Astrocyte (in vitro differentiated cells and primary cell): ENCODE results near the gene SEC62.

ENCODE experiments used
- EZH2 ChIP-seq: IDR thresholded peaks from 2 replicates; pipeline ENCODE4 v1.6.1; 2012; ENCODE audit warnings: mild to moderate bottlenecking, low read length, inconsistent platforms; ENCODE audit not compliant: insufficient read depth
- TF ChIP-seq, protein P1 (sequence below): IDR thresholded peaks from 2 replicates; pipeline ENCODE4 v1.5.1; 2011; ENCODE audit warnings: low read depth, mild to moderate bottlenecking, inconsistent platforms, low read length, moderate library complexity; ENCODE audit not compliant: insufficient read depth

- TF ChIP-seq, protein P1, sequence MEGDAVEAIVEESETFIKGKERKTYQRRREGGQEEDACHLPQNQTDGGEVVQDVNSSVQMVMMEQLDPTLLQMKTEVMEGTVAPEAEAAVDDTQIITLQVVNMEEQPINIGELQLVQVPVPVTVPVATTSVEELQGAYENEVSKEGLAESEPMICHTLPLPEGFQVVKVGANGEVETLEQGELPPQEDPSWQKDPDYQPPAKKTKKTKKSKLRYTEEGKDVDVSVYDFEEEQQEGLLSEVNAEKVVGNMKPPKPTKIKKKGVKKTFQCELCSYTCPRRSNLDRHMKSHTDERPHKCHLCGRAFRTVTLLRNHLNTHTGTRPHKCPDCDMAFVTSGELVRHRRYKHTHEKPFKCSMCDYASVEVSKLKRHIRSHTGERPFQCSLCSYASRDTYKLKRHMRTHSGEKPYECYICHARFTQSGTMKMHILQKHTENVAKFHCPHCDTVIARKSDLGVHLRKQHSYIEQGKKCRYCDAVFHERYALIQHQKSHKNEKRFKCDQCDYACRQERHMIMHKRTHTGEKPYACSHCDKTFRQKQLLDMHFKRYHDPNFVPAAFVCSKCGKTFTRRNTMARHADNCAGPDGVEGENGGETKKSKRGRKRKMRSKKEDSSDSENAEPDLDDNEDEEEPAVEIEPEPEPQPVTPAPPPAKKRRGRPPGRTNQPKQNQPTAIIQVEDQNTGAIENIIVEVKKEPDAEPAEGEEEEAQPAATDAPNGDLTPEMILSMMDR, result no peak
- TF ChIP-seq EZH2, result no peak
These were observed 58.0 kb downstream of the SEC62 start for GRCh38 chr3:170024581-170024980.
